Cardiac fibroblast (primary cell): ENCODE data around the gene NID1.

Experiments used
- DNase-seq, 2 donors: peaks; one replicate each; pipeline versions ENCODE4 v3.0.0 to v3.0.0-alpha.2; 2010; ENCODE audit warnings: low read depth in 2 of 2
- H3K4me3 ChIP-seq, 2 donors: replicated peaks in 1 of 2; 1 replicate in 1 of 2; 2 replicates in 1 of 2; pipeline ENCODE4 v1.5.1; 2011; ENCODE audit warnings: low read depth in 2 of 2, low read length in 2 of 2, mild to moderate bottlenecking in 2 of 2, moderate library complexity in 1 of 2
- TF ChIP-seq, protein P1 (sequence below): IDR thresholded peaks from one replicate; pipeline ENCODE4 v1.5.1; 2011; ENCODE audit warnings: low read depth, mild to moderate bottlenecking, low read length, inconsistent platforms

NID1 gene

DNA sequence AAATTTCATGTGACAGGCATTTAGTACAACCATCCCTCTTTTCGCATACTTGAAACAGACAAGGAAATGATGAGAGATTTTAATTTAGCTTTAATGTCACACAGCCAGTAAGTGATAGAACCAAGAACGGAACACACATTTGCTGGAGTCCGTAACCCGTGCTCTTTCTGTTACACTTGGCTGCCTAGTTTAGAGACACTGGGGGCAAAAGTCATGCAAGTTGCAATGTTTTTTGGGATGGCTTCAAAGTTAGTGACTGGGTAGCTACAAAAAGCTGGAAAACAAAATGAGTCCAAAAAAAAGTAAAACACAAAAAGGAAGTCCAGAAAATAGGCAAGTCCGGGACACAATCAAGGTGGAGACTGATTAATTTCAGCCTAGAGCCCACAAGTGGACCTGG lies 5.9 kb downstream of the NID1 start:
- DNase-seq, result no peak
- TF ChIP-seq, protein P1, sequence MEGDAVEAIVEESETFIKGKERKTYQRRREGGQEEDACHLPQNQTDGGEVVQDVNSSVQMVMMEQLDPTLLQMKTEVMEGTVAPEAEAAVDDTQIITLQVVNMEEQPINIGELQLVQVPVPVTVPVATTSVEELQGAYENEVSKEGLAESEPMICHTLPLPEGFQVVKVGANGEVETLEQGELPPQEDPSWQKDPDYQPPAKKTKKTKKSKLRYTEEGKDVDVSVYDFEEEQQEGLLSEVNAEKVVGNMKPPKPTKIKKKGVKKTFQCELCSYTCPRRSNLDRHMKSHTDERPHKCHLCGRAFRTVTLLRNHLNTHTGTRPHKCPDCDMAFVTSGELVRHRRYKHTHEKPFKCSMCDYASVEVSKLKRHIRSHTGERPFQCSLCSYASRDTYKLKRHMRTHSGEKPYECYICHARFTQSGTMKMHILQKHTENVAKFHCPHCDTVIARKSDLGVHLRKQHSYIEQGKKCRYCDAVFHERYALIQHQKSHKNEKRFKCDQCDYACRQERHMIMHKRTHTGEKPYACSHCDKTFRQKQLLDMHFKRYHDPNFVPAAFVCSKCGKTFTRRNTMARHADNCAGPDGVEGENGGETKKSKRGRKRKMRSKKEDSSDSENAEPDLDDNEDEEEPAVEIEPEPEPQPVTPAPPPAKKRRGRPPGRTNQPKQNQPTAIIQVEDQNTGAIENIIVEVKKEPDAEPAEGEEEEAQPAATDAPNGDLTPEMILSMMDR, result no peak
- no peak overlapping the region for H3K4me3 ChIP-seq

DNA sequence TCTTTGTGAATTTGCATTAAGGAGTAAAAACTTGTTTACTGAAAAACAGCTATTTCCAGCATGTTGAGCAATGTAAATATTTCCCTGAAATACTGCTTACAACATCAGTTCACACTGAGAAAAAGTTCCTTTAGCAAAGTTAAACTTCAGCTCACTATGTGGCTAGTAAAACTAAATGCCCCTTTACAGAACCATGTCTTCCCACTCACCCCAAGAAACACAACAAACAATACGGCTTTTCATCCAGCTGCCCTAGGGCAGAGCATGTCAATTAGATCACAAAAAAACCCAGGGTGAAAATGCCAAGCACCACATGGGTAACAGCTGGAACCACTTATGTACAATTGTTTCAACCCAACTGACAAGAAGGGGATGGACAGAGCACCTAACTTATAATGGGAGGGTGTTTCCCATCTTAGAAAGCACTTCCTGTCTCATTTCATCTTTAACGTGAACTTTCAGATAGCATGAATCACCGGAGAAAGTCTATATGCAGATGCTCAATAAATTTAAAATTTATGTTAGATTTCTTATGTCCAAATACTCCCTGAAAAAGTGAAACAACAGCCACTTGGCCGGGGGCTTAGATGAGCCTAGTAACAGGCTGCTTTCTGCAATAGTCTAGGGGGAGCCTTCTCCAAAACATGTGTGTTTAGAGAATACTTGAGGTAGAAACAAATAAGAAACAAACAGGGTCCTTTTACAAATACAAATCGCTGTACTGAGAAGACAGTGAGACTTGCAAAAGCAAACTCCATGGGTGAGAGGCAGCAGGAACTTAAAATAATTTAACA lies 6.6 kb downstream of the NID1 start:
- no peak overlapping the region for H3K4me3 ChIP-seq
- peak; percentile 57 to 67 for DNase-seq
- TF ChIP-seq, protein P1, result no peak

GRCh38 chr1:236057546-236057945 lies 7.3 kb downstream of the NID1 start:
- DNase-seq, result no peak
- TF ChIP-seq, protein P1, result no peak

DNA sequence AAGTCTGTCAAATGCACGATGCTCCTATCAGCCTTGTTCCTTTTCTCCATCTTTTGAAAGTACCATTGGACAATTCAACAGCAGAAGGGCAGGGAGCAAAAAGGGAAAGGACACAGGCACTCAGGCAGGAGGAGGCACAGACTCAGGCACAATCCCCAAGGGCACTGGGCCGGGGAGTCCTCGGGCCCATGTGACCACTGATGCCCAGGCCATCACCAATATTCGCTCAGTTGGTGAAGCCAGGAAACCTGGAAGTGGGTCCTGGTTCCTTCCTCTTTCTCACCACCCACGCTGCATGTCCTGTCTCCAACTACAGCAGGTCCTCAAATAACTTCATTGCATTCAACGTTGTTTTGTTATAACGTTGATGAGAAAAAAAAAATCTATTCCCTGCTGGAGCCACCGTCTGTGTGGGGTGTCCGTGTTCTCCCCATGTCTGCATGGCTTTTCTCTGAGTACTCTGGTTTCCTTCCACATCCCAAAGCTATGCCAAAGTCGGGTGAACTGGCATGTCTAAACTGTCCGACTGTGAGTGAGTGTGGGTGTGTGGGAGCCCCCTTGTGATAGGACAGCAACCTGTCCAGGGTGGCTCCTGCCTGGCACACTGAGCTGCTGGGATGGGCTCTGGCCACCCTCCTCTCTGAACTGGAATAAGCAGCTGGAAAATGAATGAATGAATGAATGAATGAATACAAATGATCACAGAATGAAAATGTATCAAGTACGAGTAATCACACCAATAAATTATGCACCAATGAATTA lies 12.5 kb downstream of the NID1 start:
- TF ChIP-seq, protein P1, result no peak
- H3K4me3 ChIP-seq, result no peak overlapping the region

More at GRCh38 chr1:236057546-236057945, 7.3 kb downstream of the NID1 start:
- H3K4me3 ChIP-seq, result no peak overlapping the region

DNA sequence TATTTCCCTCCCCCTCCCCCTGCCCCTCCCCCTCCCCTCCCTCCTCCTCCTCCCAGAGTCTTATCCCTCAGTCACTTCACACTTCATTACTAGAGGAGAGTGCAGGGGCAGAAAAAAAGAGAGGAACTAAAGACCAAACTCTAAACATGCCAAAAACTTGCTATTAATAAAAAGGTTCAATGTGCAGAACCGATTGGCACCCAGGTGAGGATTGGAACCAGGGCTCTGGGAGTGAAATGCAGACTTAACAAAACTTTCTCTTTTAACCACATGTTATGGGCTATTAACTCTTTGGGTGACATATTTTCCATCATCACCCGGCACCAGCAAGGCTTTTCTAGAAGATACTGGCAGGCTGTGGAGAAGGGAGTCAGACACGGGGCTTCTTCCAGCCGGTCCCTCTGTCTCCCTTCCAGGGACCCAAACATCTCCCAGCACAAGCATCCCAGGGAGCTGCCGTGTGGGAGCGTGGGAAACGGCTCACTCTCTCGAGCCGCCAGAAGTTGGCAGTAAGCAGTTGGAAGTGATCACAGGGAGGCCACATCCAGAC lies 13.6 kb downstream of the NID1 start:
- TF ChIP-seq, protein P1, result no peak
- peak; percentile 40 to 65 for DNase-seq
- H3K4me3 ChIP-seq, result no peak overlapping the region

More for the DNA sequence above, 12.5 kb downstream of the NID1 start:
- DNase-seq, result no peak

DNA sequence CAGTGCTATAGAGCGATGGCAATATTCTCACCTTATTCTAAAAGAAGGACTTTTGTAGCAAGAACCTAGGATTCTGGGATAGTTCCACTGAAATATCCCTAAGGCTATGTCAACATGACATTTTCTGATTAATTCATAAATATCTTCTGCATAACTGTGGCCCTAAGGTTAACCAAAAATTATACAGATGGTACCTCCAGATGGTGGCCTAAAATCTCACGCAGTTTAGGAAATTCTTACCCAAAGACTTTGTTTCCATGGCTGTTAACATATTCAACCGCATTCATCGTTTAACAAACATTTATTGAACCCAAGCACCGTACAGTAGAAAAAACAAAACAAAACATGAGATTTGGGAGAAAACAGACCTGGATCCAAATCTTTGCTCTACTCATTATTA lies 19.1 kb downstream of the NID1 start:
- H3K4me3 ChIP-seq, result no peak overlapping the region
- TF ChIP-seq, protein P1, result no peak
- DNase-seq, result no peak
